ENCODE results near the gene HHATL. TPM values are rescaled to one million over a fixed set of nuclear protein-coding genes. Genes with fewer than 3 reads are reported as not detected.

Gene HHATL
- total RNA-seq, 6 experiments from 2014 or later = not detected

DNA sequence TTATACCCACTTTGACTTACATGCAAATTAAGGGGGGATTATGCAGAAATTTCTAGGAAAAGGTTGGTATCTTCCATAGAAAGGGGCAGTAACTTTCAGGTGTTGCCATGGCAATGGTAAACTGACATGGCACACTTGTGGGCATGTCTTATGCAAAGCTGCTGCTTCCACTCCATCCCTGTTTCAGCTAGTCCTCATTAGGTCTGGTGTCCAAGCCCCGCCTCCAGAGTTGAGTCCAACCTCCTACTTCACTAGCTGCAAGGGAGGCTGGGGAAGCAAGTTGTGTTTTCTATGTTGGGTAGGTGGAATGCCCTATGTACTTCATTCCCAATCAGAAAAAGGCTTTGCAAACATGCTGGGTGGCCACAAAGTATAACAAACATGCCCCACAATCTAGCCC lies 31.9 kb downstream of the HHATL start:
- TF ChIP-seq, protein P1, sequence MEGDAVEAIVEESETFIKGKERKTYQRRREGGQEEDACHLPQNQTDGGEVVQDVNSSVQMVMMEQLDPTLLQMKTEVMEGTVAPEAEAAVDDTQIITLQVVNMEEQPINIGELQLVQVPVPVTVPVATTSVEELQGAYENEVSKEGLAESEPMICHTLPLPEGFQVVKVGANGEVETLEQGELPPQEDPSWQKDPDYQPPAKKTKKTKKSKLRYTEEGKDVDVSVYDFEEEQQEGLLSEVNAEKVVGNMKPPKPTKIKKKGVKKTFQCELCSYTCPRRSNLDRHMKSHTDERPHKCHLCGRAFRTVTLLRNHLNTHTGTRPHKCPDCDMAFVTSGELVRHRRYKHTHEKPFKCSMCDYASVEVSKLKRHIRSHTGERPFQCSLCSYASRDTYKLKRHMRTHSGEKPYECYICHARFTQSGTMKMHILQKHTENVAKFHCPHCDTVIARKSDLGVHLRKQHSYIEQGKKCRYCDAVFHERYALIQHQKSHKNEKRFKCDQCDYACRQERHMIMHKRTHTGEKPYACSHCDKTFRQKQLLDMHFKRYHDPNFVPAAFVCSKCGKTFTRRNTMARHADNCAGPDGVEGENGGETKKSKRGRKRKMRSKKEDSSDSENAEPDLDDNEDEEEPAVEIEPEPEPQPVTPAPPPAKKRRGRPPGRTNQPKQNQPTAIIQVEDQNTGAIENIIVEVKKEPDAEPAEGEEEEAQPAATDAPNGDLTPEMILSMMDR (IDR thresholded peaks at IDR 0.05) = no peak
- no peak for DNase-seq
- H3K27ac Mint-ChIP-seq = no peak overlapping the region

DNA sequence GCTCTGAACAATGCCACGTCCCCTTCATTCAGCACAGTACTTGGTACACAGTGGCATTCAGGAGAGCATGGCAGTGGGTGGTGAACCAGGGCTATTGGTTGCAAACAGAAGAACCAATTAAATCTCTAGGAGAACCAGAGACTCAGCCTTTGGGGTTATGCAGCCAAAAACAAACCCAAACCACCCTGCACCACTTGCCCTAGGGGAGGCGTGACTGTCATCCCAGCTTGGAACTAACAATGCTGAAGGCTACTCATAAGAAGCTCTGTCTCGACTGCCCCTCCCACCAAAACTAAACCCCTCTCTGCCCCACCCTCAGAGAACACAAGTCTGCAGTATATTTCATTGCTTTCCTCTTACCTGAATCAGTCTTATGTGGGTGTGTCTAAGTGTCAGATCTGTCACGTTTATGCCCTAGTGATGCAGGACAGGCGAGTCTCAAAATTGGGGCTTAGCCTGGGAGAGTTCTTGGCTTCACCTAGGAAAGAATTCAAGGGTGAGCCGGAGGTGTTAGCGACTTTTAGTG lies 32.5 kb downstream of the HHATL start:
- no peak for DNase-seq
- Mint-ChIP-seq H3K36me3 (ENCODE audit: low read depth) (no peaks in the 10 kb centered on the region), H3K4me3 (no peak overlapping the region), H3K4me1 (ENCODE audit: low read depth) (peaks cover 7% of the 10 kb centered on the region; the same call in 1 of the 2 replicates), H3K27me3 (ENCODE audit: insufficient read depth) (peaks cover 16% of the 10 kb centered on the region), H3K9me3 (no peaks in the 10 kb centered on the region), H3K27ac (no peak overlapping the region)
- TF ChIP-seq, protein P1 (IDR thresholded peaks at IDR 0.05) = no peak

More for the DNA sequence above, 31.9 kb downstream of the HHATL start:
- no peaks in the 10 kb centered on the region for H3K36me3 Mint-ChIP-seq (ENCODE audit: low read depth)
- no peaks in the 10 kb centered on the region for H3K9me3 Mint-ChIP-seq
- peaks cover 7% of the 10 kb centered on the region; the same call in 1 of the 2 replicates for H3K4me1 Mint-ChIP-seq (ENCODE audit: low read depth)
- H3K27me3 Mint-ChIP-seq (ENCODE audit: insufficient read depth) = peaks cover 16% of the 10 kb centered on the region
- H3K4me3 Mint-ChIP-seq = no peak overlapping the region

DNA sequence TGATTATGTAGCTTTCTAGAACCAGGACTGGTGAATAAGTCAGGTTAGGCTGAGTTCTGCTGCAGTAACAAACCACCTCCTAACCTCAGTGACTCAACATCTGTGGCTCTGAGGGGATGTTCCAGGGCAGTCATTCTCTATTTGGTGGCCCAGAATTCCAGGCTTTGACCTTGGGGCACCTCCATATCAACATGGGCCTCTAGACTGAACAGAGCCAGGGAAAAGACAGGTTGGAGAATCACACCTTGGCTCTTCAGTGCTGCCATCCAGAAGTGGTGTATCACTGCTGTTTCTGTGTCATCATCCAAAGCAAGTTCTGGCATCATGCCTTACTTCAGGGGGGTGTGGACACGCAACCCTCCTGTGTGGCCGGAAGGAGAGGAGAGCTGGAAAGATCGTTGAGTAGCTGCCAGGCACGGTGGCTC lies 33.8 kb downstream of the HHATL start:
- H3K36me3 Mint-ChIP-seq (ENCODE audit: low read depth) = no peaks in the 10 kb centered on the region
- no peak overlapping the region for H3K27ac Mint-ChIP-seq
- TF ChIP-seq, protein P1 (IDR thresholded peaks at IDR 0.05) = no peak
- DNase-seq = no peak
- no peak overlapping the region for H3K4me3 Mint-ChIP-seq
- peaks cover 7% of the 10 kb centered on the region; the same call in 1 of the 2 replicates for H3K4me1 Mint-ChIP-seq (ENCODE audit: low read depth)
- H3K27me3 Mint-ChIP-seq (ENCODE audit: insufficient read depth) = peaks cover 16% of the 10 kb centered on the region
- no peaks in the 10 kb centered on the region for H3K9me3 Mint-ChIP-seq

DNA sequence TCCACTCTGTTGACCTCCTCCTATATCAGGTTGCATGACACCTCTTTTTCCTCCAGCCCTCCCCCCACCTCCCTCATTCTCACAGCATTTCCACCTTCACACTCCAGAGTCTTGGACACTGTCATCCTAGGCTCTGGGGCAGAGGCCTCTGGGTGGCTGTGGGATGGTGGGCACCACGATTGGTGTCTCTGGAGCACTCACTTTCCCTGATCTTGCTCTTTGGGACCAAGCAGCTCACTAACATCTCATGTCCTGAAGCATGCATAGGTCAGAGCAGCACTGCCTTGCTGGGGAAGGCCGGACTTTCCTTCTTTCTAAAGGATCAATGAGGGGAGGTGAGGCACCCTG lies 34.2 kb downstream of the HHATL start:
- H3K27ac Mint-ChIP-seq = no peak overlapping the region
- TF ChIP-seq, protein P1 (IDR thresholded peaks at IDR 0.05) = no peak
- H3K9me3 Mint-ChIP-seq = no peaks in the 10 kb centered on the region
- H3K4me3 Mint-ChIP-seq = no peak overlapping the region
- peaks cover 16% of the 10 kb centered on the region for H3K27me3 Mint-ChIP-seq (ENCODE audit: insufficient read depth)
- no peak for DNase-seq
- H3K4me1 Mint-ChIP-seq (ENCODE audit: low read depth) = peaks cover 7% of the 10 kb centered on the region; the same call in 1 of the 2 replicates
- H3K36me3 Mint-ChIP-seq (ENCODE audit: low read depth) = no peaks in the 10 kb centered on the region

DNA sequence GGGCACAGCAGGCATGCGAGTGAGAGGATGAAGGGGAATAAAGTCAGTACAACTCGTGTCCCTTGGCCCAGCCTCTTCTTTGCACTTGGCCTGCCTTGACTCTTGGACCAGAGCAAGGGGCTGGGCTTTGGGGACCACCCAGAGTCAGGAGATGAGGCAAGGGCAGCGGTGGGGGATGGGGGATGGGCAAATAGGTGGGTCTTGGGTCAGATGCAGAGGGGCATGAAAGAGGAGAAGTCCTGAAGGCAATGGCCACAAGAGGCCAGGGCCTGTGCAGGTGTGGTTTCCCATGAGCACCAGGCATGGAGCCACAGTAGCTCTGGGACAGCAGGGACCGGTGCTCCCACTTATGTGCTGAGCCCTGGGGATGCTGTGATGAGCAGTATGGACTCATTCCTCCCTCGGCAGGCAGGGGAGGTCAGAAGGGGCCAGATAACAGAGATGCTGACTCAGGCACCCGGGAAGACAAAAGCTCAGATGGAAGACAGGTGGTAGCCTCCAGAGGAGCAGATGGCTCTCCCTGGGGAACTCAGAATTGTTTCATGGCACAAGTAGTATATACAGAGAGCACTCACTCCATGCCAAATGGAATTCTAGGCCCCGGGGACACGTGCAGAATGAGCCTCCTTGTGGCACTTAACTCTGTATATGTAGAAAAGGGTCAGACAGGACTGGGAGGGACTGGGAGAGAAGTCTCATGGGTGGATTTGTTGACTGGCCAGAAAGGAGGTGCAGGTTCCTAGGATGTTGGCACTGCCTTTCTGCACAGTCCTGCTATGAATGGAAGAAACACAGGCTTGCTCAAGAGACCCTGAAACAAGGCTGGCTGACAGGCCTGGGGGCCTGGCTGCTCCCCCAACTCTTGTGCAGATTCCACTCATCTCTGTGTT lies 34.8 kb downstream of the HHATL start:
- DNase-seq = no peak
- TF ChIP-seq, protein P1 (IDR thresholded peaks at IDR 0.05) = no peak
- Mint-ChIP-seq H3K27ac (0 out of 2 replicates have a peak overlapping the region, but pooled peaks have one; percentile 43), H3K4me3 (no peak overlapping the region), H3K27me3 (ENCODE audit: insufficient read depth) (peaks cover 16% of the 10 kb centered on the region), H3K9me3 (no peaks in the 10 kb centered on the region), H3K36me3 (ENCODE audit: low read depth) (no peaks in the 10 kb centered on the region), H3K4me1 (ENCODE audit: low read depth) (peaks cover 7% of the 10 kb centered on the region; the same call in 1 of the 2 replicates)
